Measurements from ENCODE around the gene RPTOR. TPM values are rescaled to one million over a fixed set of nuclear protein-coding genes. Genes with fewer than 3 reads are reported as not detected.
A peak's percentile ranks its signal among the peaks of the same experiment; 100 is the strongest.

The RPTOR gene
- total RNA-seq, 1 experiment from 2014 or later: 46.2 TPM

GRCh38 chr17:80649200-80649644 is 104.6 kb downstream of the RPTOR start:
- intact Hi-C loops (cut with micrococcal nuclease): no loop called here
- TF ChIP-seq EZH2phosphoT487 (IDR thresholded peaks at IDR 0.05; ENCODE audit: borderline replicate concordance, low read length): no peak
- no peak for TF ChIP-seq EZH2 (IDR thresholded peaks at IDR 0.05; ENCODE audit: low read length, unreplicated experiment)
- TF ChIP-seq CTCF (conservative IDR thresholded peaks at IDR 0.05; ENCODE audit: low read depth, low read length): no peak
- no peak overlapping the region for H3K9ac ChIP-seq (ENCODE audit: low read length)
- DNase-seq (peak; percentile 17), ATAC-seq (no peak)
- H2AFZ ChIP-seq (ENCODE audit: low read length): no peak overlapping the region
- H3K27me3 ChIP-seq (ENCODE audit: low read length): no peaks in the 10 kb centered on the region
- H3K4me2 ChIP-seq (ENCODE audit: low read length): no peak overlapping the region
- no peak overlapping the region for H3K4me3 ChIP-seq (ENCODE audit: low read length)
- no peaks in the 10 kb centered on the region for H3K9me2 ChIP-seq (replicated peaks; ENCODE audit: low read length)
- no peaks in the 10 kb centered on the region for H3F3A ChIP-seq (ENCODE audit: low read length, unreplicated experiment)
- peaks cover 92% of the 10 kb centered on the region for H3K79me2 ChIP-seq (ENCODE audit: low read length)
- H3K4me1 ChIP-seq (ENCODE audit: insufficient read depth, low read length): peaks cover 29% of the 10 kb centered on the region
- CTCF ChIA-PET: no interaction called here
- H4K20me1 ChIP-seq (ENCODE audit: low read length): peaks cover 12% of the 10 kb centered on the region; the same call in 1 of the 2 replicates
- H3K27ac ChIP-seq (ENCODE audit: low read length): no peak overlapping the region
- POLR2A ChIA-PET (ENCODE audit: unreplicated experiment): interaction anchor here (0.6 kb wide), 1 partner anchor 26 kb away, joined by 3 read pairs; no protein-coding TSS in a partner anchor
- BruUV-seq (replicated peaks): no TSS peak
- H3K9me3 ChIP-seq (ENCODE audit: low read length): no peaks in the 10 kb centered on the region
- peaks cover 4% of the 10 kb centered on the region; the same call in 1 of the 2 replicates for H3K36me3 ChIP-seq (ENCODE audit: low read depth, low read length)

- BruUV-seq (replicated peaks): no TSS peak
- DNase-seq (peak; percentile 64), ATAC-seq (peak; percentile 68; the same call in 1 of the 2 replicates)
- peaks cover 93% of the 10 kb centered on the region for H3K79me2 ChIP-seq (ENCODE audit: low read length)
- no peaks in the 10 kb centered on the region for H3F3A ChIP-seq (ENCODE audit: low read length, unreplicated experiment)
- CTCF ChIA-PET: no interaction called here
- intact Hi-C loops (cut with micrococcal nuclease): no loop called here
- no peaks in the 10 kb centered on the region for H3K9me3 ChIP-seq (ENCODE audit: low read length)
- no peaks in the 10 kb centered on the region for H3K9me2 ChIP-seq (replicated peaks; ENCODE audit: low read length)
- H4K20me1 ChIP-seq (ENCODE audit: low read length): peaks cover 12% of the 10 kb centered on the region; the same call in 1 of the 2 replicates
- no peak overlapping the region for H3K4me3 ChIP-seq (ENCODE audit: low read length)
- peaks cover 4% of the 10 kb centered on the region; the same call in 1 of the 2 replicates for H3K36me3 ChIP-seq (ENCODE audit: low read depth, low read length)
- TF ChIP-seq EZH2phosphoT487 (IDR thresholded peaks at IDR 0.05; ENCODE audit: borderline replicate concordance, low read length): no peak
- TF ChIP-seq CTCF (conservative IDR thresholded peaks at IDR 0.05; ENCODE audit: low read depth, low read length): peak; percentile 96
- no peaks in the 10 kb centered on the region for H3K27me3 ChIP-seq (ENCODE audit: low read length)
- H3K4me2 ChIP-seq (ENCODE audit: low read length): no peak overlapping the region
- no peak overlapping the region for H3K9ac ChIP-seq (ENCODE audit: low read length)
- no peak overlapping the region for H2AFZ ChIP-seq (ENCODE audit: low read length)
- H3K27ac ChIP-seq (ENCODE audit: low read length): 0 out of 2 replicates have a peak overlapping the region, but pooled peaks have one; percentile 1
- H3K4me1 ChIP-seq (ENCODE audit: insufficient read depth, low read length): peaks cover 29% of the 10 kb centered on the region
- POLR2A ChIA-PET (ENCODE audit: unreplicated experiment): interaction anchor here (0.6 kb wide), 1 partner anchor 27 kb away, joined by 3 read pairs; no protein-coding TSS in a partner anchor
Measured at GRCh38 chr17:80649672-80650330, 105.2 kb downstream of the RPTOR start.

DNA sequence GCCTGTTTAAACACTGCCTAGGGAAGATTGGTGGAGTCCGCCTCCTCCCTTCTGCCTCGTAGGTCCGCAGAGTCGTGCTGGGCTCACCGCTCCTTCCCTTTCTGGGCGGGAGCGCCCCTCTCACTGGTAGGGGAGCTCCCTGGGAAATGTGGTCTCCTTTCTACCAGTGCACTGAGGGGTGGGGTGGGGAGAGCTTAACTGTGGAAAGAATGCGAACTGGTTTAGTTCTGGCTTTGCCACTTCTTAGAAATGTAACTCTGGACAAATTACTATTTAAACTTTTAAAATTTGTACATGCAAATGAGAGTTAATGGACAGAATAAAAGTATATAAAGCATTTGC is 105.7 kb downstream of the RPTOR start:
- CTCF ChIA-PET: no interaction called here
- Histone ChIP-seq H3K4me1 (ENCODE audit: insufficient read depth, low read length) (peaks cover 29% of the 10 kb centered on the region), H3K4me2 (ENCODE audit: low read length) (no peak overlapping the region), H3K36me3 (ENCODE audit: low read depth, low read length) (peaks cover 4% of the 10 kb centered on the region; the same call in 1 of the 2 replicates), H3K4me3 (ENCODE audit: low read length) (no peak overlapping the region), H3F3A (ENCODE audit: low read length, unreplicated experiment) (no peaks in the 10 kb centered on the region), H2AFZ (ENCODE audit: low read length) (no peak overlapping the region), H3K9ac (ENCODE audit: low read length) (no peak overlapping the region), H3K9me2 (replicated peaks; ENCODE audit: low read length) (no peaks in the 10 kb centered on the region), H3K27me3 (ENCODE audit: low read length) (no peaks in the 10 kb centered on the region), H4K20me1 (ENCODE audit: low read length) (peaks cover 12% of the 10 kb centered on the region; the same call in 1 of the 2 replicates), H3K27ac (ENCODE audit: low read length) (no peak overlapping the region), H3K79me2 (ENCODE audit: low read length) (peaks cover 91% of the 10 kb centered on the region), H3K9me3 (ENCODE audit: low read length) (no peaks in the 10 kb centered on the region)
- TF ChIP-seq CTCF (conservative IDR thresholded peaks at IDR 0.05; ENCODE audit: low read depth, low read length): no peak; the same call in 1 of the 2 replicates
- no peak for TF ChIP-seq EZH2 (IDR thresholded peaks at IDR 0.05; ENCODE audit: low read length, unreplicated experiment)
- TF ChIP-seq EZH2phosphoT487 (IDR thresholded peaks at IDR 0.05; ENCODE audit: borderline replicate concordance, low read length): no peak
- ATAC-seq (no peak), DNase-seq (no peak)
- POLR2A ChIA-PET (ENCODE audit: unreplicated experiment): no interaction called here
- BruUV-seq (replicated peaks): no TSS peak
- intact Hi-C loops (cut with micrococcal nuclease): no loop called here
